HepG2 (cell line): ENCODE data around the gene DBNDD2. TPM values are rescaled to one million over a fixed set of nuclear protein-coding genes. Genes with fewer than 3 reads are reported as not detected.

Source experiments
- ATM ChIP-seq: fragments of 450-650 bp; IDR thresholded peaks from 2 replicates; pipeline ENCODE4 v1.7.1; 2017; ENCODE audit warnings: mild to moderate bottlenecking, borderline replicate concordance
- HNF4A ChIP-seq: sonication (generic); formaldehyde crosslinking; IDR thresholded peaks from 2 replicates; pipeline ENCODE4 v1.4.0; 2020; ENCODE audit warnings: missing genetic modification reagents
- MTA3 ChIP-seq: sonication (generic); formaldehyde crosslinking; IDR thresholded peaks from 2 replicates; pipeline ENCODE4 v1.4.0; 2020; ENCODE audit warnings: missing genetic modification reagents
- NFE2L1 ChIP-seq: sonication (generic); formaldehyde crosslinking; IDR thresholded peaks from 2 replicates; pipeline ENCODE4 v1.4.0; 2020; ENCODE audit warnings: missing genetic modification reagents, mild to moderate bottlenecking, borderline replicate concordance
- U2AF1 ChIP-seq: fragments of 200-400 bp; formaldehyde crosslinking; optimal IDR thresholded peaks from 2 replicates; pipeline ENCODE3; 2017; ENCODE audit warnings: mild to moderate bottlenecking, low read depth, low read length
- YEATS4 ChIP-seq: sonication (generic); formaldehyde crosslinking; IDR thresholded peaks from 2 replicates; pipeline ENCODE4 v1.4.0; 2020; ENCODE audit warnings: missing genetic modification reagents, borderline replicate concordance
- ZKSCAN1 ChIP-seq: fragments of 150-350 bp; IDR thresholded peaks from 2 replicates; pipeline ENCODE4 v1.6.1; 2014; ENCODE audit warnings: low read length
- ZMYM2 ChIP-seq: sonication (generic); formaldehyde crosslinking; IDR thresholded peaks from 2 replicates; pipeline ENCODE4 v1.8.0; 2022; ENCODE audit warnings: mild to moderate bottlenecking, missing genetic modification reagents
- ZNF30 ChIP-seq: sonication (generic); formaldehyde crosslinking; IDR thresholded peaks from 2 replicates; pipeline ENCODE4 v1.5.0; 2020; ENCODE audit warnings: mild to moderate bottlenecking, missing genetic modification reagents
- ZNF407 ChIP-seq: sonication (generic); formaldehyde crosslinking; IDR thresholded peaks from one replicate; pipeline ENCODE4 v1.5.1; 2020; ENCODE audit warnings: mild to moderate bottlenecking, missing genetic modification reagents; ENCODE audit errors: not compliant biosample characterization
- ZNF503 ChIP-seq: sonication (generic); formaldehyde crosslinking; IDR thresholded peaks from 2 replicates; pipeline ENCODE4 v1.4.0; 2020; ENCODE audit warnings: missing genetic modification reagents
- ZNF530 ChIP-seq: sonication (generic); formaldehyde crosslinking; IDR thresholded peaks from 2 replicates; pipeline ENCODE4 v1.5.0; 2020; ENCODE audit warnings: low read depth, mild to moderate bottlenecking, missing genetic modification reagents
- ZNF567 ChIP-seq: sonication (generic); formaldehyde crosslinking; IDR thresholded peaks from 2 replicates; pipeline ENCODE4 v1.8.1; 2023; ENCODE audit warnings: mild to moderate bottlenecking, missing genetic modification reagents, borderline replicate concordance
- ZNF569 ChIP-seq: sonication (generic); formaldehyde crosslinking; IDR thresholded peaks from 2 replicates; pipeline ENCODE4 v1.5.0; 2020; ENCODE audit warnings: mild to moderate bottlenecking, missing genetic modification reagents, moderate library complexity, borderline replicate concordance
- ZNF773 ChIP-seq: sonication (generic); formaldehyde crosslinking; IDR thresholded peaks from 2 replicates; pipeline ENCODE4 v1.4.0; 2020; ENCODE audit warnings: missing genetic modification reagents, borderline replicate concordance
- polyA plus RNA-seq, 8 experiments: library from polyadenylated mRNA; depleted of rRNA in 3 of 8; stranded (reverse) in 7 of 8; unstranded in 1 of 8; fragments of >200 nt; fragmentation: Illumina TruSeq in 4 of 8; extraction: Trizol in 4 of 8; gene quantifications; 2 replicates each; pipeline versions ENCODE4 v1.2.1 to v1.2.3, GENCODE V29; 2011 to 2016; ENCODE audit warnings: low read depth in 4 of 8, missing spikeins in 1 of 8, mixed read lengths in 1 of 8; ENCODE audit not compliant: insufficient read depth in 1 of 8
- total RNA-seq, 5 experiments: library from RNA; depleted of rRNA; stranded (reverse); fragments of >200 nt; fragmentation: Illumina TruSeq; extraction: Trizol; gene quantifications; 2 replicates each; pipeline ENCODE4 v1.2.3, GENCODE V29; 2016; ENCODE audit warnings: low read depth in 1 of 5
- TF ChIP-seq, protein P1 (sequence below): sonication (generic); formaldehyde crosslinking; IDR thresholded peaks from 2 replicates; pipeline ENCODE4 v1.8.1; 2022; ENCODE audit warnings: mild to moderate bottlenecking, missing genetic modification reagents

DBNDD2 gene
- total and polyA plus RNA-seq, 2 of the 13 experiments (the other 11 are each of a cell fraction or from before 2014, with no cell fraction given): 16.7 to 47.6 TPM

DNA sequence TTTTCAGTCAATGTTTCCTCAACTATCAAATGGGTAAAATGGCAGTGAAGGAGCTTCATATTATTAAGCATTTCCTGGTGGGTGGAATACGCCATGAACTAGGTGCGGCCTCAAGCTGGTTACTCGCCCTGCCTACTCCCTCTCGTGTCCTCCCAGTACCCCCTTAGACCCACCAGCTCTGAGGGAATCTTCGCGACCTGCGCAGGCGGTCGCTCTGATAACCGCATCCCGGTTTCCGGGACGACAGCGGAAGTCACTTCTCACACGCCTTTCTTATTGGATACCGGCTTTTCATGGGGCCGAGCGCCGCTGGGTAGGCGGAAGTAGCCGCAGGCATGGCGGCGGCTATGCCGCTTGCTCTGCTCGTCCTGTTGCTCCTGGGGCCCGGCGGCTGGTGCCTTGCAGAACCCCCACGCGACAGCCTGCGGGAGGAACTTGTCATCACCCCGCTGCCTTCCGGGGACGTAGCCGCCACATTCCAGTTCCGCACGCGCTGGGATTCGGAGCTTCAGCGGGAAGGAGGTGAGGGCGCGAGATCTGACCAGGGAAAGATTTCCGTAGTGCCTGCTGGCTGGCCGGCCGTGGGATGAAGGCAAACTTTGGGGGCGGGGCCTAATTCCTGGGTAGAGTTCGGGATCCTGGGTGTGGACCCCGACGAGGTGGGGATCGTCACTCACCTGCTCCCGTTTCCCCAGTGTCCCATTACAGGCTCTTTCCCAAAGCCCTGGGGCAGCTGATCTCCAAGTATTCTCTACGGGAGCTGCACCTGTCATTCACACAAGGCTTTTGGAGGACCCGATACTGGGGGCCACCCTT lies 7.9 kb downstream of the DBNDD2 start, which contains the start of gene PIGT (continued):
- TF ChIP-seq ZKSCAN1 (no peak), MTA3 (no peak), NFE2L1 (CRISPR knock-in tag) (peak; percentile 79; the same call in 1 of the 2 replicates), ATM (no peak), ZMYM2 (CRISPR knock-in tag) (no peak), ZNF530 (CRISPR knock-in tag) (no peak; the same call in 1 of the 2 replicates), U2AF1 (peak; percentile 99), HNF4A (CRISPR knock-in tag) (no peak; the same call in 1 of the 2 replicates), ZNF407 (CRISPR knock-in tag) (no peak), YEATS4 (peak; percentile 93), ZNF503 (CRISPR knock-in tag) (peak; percentile 75; the same call in 1 of the 2 replicates), ZNF30 (peak; percentile 70; the same call in 1 of the 2 replicates), ZNF567 (peak; percentile 98), ZNF773 (CRISPR knock-in tag) (0 out of 2 replicates have a peak, but pooled peaks have one; percentile 77), ZNF569 (CRISPR knock-in tag) (no peak)
- TF ChIP-seq, protein P1, sequence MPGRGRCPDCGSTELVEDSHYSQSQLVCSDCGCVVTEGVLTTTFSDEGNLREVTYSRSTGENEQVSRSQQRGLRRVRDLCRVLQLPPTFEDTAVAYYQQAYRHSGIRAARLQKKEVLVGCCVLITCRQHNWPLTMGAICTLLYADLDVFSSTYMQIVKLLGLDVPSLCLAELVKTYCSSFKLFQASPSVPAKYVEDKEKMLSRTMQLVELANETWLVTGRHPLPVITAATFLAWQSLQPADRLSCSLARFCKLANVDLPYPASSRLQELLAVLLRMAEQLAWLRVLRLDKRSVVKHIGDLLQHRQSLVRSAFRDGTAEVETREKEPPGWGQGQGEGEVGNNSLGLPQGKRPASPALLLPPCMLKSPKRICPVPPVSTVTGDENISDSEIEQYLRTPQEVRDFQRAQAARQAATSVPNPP (CRISPR knock-in tag): peak; percentile 63; the same call in 1 of the 2 replicates
